Measurements from ENCODE around the gene RECQL5.
A peak's percentile ranks its signal among the peaks of the same experiment; 100 is the strongest.

The RECQL5 gene

DNA sequence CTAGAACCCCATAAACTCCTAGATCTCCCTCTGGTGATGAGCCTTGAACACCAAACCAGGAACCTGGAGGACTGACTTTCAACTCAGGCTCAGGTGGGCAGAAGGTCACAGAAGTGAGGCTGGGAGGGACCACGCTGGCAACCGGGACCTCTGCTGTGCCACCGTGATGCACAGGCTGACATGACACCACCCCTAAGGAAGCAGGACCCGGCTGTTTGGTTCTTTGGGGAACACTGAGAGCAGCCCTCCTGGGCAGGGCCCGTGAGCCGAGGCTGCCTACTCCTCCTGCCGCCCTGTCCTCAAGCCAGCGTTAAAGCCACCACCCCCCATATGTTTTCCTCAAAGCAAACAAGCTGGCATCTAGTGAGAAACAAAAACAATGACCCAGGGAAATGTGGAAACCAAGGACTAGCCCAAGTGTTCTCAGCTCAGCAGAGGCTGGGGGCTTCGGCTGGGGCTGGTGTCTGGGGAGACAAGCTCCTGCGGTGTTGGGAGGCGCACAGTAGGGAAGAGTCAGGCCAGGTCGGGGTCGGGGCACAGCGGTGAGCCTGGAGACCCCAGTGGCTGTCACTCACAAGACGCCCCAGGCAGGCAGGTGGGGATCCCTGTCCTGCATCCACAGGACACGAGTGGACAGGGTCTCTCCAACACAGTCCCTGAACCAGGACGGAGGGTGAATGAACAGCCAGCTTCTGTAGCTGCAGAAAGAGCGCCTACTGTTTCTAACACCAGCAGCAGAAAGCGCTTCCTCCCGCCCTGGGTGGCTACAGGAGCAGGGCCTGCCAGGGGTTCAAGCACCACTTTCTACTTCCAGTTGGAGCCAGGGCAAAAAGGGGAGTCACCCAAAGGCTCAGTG is 32.0 kb downstream of the RECQL5 start:
- TF ChIP-seq, protein P1, sequence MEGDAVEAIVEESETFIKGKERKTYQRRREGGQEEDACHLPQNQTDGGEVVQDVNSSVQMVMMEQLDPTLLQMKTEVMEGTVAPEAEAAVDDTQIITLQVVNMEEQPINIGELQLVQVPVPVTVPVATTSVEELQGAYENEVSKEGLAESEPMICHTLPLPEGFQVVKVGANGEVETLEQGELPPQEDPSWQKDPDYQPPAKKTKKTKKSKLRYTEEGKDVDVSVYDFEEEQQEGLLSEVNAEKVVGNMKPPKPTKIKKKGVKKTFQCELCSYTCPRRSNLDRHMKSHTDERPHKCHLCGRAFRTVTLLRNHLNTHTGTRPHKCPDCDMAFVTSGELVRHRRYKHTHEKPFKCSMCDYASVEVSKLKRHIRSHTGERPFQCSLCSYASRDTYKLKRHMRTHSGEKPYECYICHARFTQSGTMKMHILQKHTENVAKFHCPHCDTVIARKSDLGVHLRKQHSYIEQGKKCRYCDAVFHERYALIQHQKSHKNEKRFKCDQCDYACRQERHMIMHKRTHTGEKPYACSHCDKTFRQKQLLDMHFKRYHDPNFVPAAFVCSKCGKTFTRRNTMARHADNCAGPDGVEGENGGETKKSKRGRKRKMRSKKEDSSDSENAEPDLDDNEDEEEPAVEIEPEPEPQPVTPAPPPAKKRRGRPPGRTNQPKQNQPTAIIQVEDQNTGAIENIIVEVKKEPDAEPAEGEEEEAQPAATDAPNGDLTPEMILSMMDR (conservative IDR thresholded peaks at IDR 0.05), result no peak
- no peak for TF ChIP-seq ZFX (IDR thresholded peaks at IDR 0.05)
- no peak overlapping the region for H3K27ac ChIP-seq

DNA sequence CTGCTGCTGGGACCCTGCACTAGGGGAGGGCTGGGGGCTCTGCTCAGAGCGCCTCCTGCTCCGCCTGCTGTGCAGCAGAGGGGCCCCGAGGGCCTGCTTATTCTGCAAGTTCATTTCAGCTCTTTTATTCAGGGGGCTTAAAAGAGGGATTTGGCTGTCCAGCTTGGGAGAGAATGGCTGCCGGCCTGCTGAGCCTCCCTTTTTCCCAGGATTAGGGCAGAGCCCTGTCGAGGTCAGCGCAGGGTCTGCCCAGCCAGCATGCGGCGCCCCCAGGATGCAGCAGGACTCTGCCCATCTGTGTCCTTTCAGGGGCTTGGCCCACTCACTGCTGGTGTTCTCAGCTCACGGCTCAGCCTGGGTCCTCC is 32.6 kb downstream of the RECQL5 start:
- peak overlapping the region; percentile 68 for H3K27ac ChIP-seq
- TF ChIP-seq ZFX (IDR thresholded peaks at IDR 0.05), result no peak
- TF ChIP-seq, protein P1 (conservative IDR thresholded peaks at IDR 0.05), result no peak

DNA sequence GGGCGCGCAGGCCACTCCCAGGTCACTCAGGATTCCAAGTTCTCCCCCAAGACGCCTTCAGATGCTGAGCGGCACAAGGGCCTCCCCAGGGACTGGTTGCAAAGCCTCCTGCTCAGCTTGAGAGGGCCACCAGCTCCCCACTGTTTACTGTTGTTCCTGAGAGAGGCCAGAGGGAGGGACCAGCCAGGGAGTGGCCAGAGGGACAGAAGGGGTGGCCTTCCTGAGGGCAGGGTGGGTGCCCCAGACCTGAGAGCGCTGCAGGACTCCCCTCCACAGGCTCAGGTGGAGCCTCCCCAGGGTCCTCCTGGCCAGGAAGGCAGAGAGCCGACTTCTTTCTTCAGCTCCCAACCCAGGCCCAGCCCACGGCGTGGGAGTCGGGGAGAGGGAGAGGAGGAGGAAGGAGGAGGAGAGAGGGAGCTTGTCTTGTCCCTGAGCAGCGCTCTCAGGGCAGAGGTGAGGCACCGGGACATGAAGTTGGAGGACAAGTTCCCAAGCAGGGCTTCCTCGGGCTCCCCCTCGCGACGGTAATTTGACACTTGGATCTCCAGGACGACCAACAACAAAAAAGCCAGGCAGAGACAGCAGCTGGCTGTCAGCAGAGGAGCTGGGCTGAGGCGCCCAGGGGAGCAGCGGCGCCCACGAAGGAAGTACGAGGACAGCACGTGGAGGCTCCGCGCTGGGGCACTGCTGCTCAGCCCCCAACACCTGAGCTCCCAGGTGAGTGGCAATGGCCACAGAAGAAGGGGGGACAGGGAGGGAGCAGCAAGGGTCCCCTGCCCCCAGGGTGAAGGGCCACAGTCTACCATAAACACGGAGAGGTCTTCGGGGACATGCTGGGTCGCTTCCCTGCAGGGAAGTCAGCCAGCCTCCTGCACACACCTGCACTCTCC is 33.2 kb downstream of the RECQL5 start:
- no peak for TF ChIP-seq ZFX (IDR thresholded peaks at IDR 0.05)
- TF ChIP-seq, protein P1 (conservative IDR thresholded peaks at IDR 0.05), result peak; percentile 34
- peak overlapping the region; percentile 68 for H3K27ac ChIP-seq

DNA sequence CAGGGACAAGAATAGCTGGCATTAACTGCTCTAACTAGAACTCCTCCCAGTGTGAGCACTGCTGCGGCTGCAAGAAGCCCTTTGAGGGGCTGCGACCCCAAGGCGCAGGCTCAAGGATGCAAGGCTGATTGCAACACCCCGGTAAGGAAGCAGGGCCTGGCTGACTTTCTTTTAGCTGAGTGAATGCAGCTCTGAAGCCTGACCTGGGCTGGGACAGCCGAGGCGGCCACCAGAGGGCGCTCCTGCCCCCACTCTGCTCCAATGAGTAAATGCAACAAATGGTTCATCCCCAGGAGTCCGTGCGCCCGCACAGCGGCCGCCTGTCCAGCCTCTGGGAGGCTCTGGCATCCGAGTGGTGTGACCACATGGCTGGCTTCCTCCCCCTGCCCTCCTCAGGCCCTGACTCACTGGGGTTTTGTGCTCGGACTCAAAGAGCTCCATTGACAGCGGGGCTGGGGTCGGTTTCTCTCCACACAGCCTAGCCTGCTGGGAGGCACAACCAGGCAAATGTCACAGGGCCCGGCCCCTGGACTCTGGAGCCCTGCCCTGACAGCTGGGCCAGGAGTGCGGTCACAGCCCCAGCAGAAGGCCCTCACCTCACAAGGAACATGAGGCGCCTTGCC is 34.0 kb downstream of the RECQL5 start, which contains the start of gene SMIM5:
SMIM5 (plus strand) TSS at position 572 of the 623 bp plus-strand sequence. CDS start 6,768 bp downstream, outside the sequence.
- TF ChIP-seq ZFX (IDR thresholded peaks at IDR 0.05), result no peak; the same call in 1 of the 2 replicates
- TF ChIP-seq, protein P1 (conservative IDR thresholded peaks at IDR 0.05), result peak; percentile 96
- peak within 1 kb of the TSS; percentile 68 for H3K27ac ChIP-seq

DNA sequence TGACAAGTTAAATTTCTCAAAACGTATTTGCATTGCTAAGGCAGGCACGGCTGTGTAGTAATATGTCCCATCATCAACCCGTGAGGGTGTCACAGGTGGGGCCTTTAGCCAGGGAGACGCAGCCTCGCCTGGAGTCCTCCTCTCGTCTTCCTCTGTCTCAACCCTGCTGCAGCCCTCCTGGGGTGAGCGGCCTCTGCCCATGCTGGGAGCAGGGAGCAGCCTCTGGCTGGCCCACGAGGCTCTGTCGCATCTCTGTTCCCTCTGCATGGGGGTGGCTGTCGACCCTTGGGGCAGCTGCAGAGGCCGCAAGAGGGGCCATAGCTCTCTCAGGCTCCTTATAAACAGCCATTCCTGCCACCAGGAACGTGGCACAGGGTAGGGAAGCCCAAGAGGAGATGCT is 34.5 kb downstream of the RECQL5 start:
- H3K27ac ChIP-seq, result peak overlapping the region; percentile 68
- TF ChIP-seq, protein P1 (conservative IDR thresholded peaks at IDR 0.05), result no peak
- no peak for TF ChIP-seq ZFX (IDR thresholded peaks at IDR 0.05)

DNA sequence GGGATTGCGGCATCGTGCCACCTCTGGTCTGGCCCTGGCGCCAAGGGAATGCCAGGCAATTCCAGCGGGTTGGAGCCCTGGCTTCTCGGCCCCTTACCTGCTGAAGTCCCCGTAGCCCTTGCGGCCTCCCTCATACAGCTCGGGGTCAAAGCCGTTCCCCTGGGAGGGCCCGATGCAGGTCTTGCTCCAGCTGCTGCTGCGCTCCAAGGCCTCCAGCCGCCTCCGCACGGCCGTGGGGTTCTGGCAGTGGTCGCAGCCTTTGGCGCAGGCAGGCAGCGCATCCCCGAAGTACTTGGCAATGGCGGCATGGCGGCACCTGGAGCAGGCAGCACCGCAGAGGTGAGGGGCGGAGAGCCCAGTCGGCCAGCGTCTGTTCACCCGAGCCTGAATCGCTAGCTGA is 35.6 kb downstream of the RECQL5 start:
- no peak for TF ChIP-seq ZFX (IDR thresholded peaks at IDR 0.05)
- TF ChIP-seq, protein P1 (conservative IDR thresholded peaks at IDR 0.05), result no peak
- no peak overlapping the region for H3K27ac ChIP-seq

All from C4-2B (cell line).